HK-2 (cell line): ENCODE data around the gene TM2D1.

ENCODE experiments used
- DNase-seq: peaks from one replicate; pipeline ENCODE4 v3.0.0-alpha.2; 2018; ENCODE audit not compliant: unreplicated experiment

Gene TM2D1

GRCh38 chr1:61644303-61644702, 80.6 kb downstream of the TM2D1 start:
- DNase-seq = no peak

- no peak for DNase-seq
These were observed 82.3 kb downstream of the TM2D1 start for GRCh38 chr1:61642475-61643232.

- peak; percentile 50 for DNase-seq
These were observed 83.2 kb downstream of the TM2D1 start for GRCh38 chr1:61641578-61642336.

GRCh38 chr1:61640531-61641530, 84.1 kb downstream of the TM2D1 start:
- no peak for DNase-seq

GRCh38 chr1:61639608-61640336, 85.2 kb downstream of the TM2D1 start:
- DNase-seq = no peak

- no peak for DNase-seq
These were observed 85.9 kb downstream of the TM2D1 start for GRCh38 chr1:61638911-61639605.

- DNase-seq = no peak
These were observed 86.6 kb downstream of the TM2D1 start for GRCh38 chr1:61638296-61638695.

- DNase-seq = no peak
These were observed 87.5 kb downstream of the TM2D1 start for GRCh38 chr1:61637470-61637869.

GRCh38 chr1:61636814-61637213, 88.1 kb downstream of the TM2D1 start:
- DNase-seq = no peak

GRCh38 chr1:61636376-61636775, 88.6 kb downstream of the TM2D1 start:
- no peak for DNase-seq

GRCh38 chr1:61635557-61635956, 89.4 kb downstream of the TM2D1 start:
- no peak for DNase-seq

GRCh38 chr1:61631436-61631835, 93.5 kb downstream of the TM2D1 start:
- no peak for DNase-seq
